GM18519 (cell line): ENCODE measurements around the gene DCLK3.
A peak's percentile ranks its signal among the peaks of the same experiment; 100 is the strongest.

Experiments
- ATAC-seq: cut with Tn5 transposase; IDR thresholded peaks from one replicate; pipeline ENCODE4 v1.9.1; 2021; ENCODE audit warnings: mild to moderate bottlenecking, moderate library complexity; ENCODE audit not compliant: unreplicated experiment, low FRiP score

Gene DCLK3

GRCh38 chr3:36678216-36679013 is 85.9 kb downstream of the DCLK3 start:
- ATAC-seq: no peak

- peak; percentile 67 for ATAC-seq
These were observed 86.9 kb downstream of the DCLK3 start for GRCh38 chr3:36677331-36678007.

- ATAC-seq: no peak
These were observed 89.5 kb downstream of the DCLK3 start for GRCh38 chr3:36674816-36675215.

- ATAC-seq: no peak
These were observed 94.6 kb downstream of the DCLK3 start for GRCh38 chr3:36669764-36670163.

GRCh38 chr3:36666166-36666565 is 98.2 kb downstream of the DCLK3 start:
- no peak for ATAC-seq

GRCh38 chr3:36663666-36664291 is 100.6 kb downstream of the DCLK3 start:
- ATAC-seq: no peak

- ATAC-seq: no peak
These were observed 101.7 kb downstream of the DCLK3 start for GRCh38 chr3:36662626-36663025.
